IMR-90 (cell line): ENCODE data around the gene GALNT6.

Experiments used
- BHLHE40 ChIP-seq: fragments of 150-350 bp; IDR thresholded peaks from 2 replicates; pipeline ENCODE4 v1.6.1; 2016; ENCODE audit warnings: mild to moderate bottlenecking, low read depth, low read length
- CEBPB ChIP-seq: IDR thresholded peaks from 2 replicates; pipeline ENCODE4 v1.6.1; 2012; ENCODE audit warnings: low read depth, low read length, improper control_type of control experiment
- CHD1 ChIP-seq: IDR thresholded peaks from 2 replicates; pipeline ENCODE4 v1.6.1; 2012; ENCODE audit warnings: low read depth, low read length, improper control_type of control experiment
- FOS ChIP-seq: fragments of 150-350 bp; IDR thresholded peaks from 2 replicates; pipeline ENCODE4 v1.6.1; 2016; ENCODE audit warnings: low read depth, low read length
- MAZ ChIP-seq: IDR thresholded peaks from 2 replicates; pipeline ENCODE4 v1.6.1; 2012; ENCODE audit warnings: low read depth, mild to moderate bottlenecking, low read length, improper control_type of control experiment, moderate library complexity, borderline replicate concordance
- MXI1 ChIP-seq: IDR thresholded peaks from 2 replicates; pipeline ENCODE4 v1.6.1; 2012; ENCODE audit warnings: low read depth, mild to moderate bottlenecking, low read length, moderate library complexity, borderline replicate concordance
- NFE2L2 ChIP-seq: fragments of 150-350 bp; IDR thresholded peaks from 2 replicates; pipeline ENCODE4 v1.6.1; 2016; ENCODE audit warnings: low read depth, mild to moderate bottlenecking, low read length
- POLR2A ChIP-seq: IDR thresholded peaks from 2 replicates; pipeline ENCODE4 v1.6.1; 2012; ENCODE audit warnings: mild to moderate bottlenecking, low read depth, low read length
- RAD21 ChIP-seq: IDR thresholded peaks from 2 replicates; pipeline ENCODE4 v1.6.1; 2012; ENCODE audit warnings: low read length, improper control_type of control experiment
- RFX5 ChIP-seq: IDR thresholded peaks from 2 replicates; pipeline ENCODE4 v1.8.0; 2012; ENCODE audit warnings: low read depth, mild to moderate bottlenecking, low read length, moderate library complexity
- SMC3 ChIP-seq: fragments of 150-350 bp; IDR thresholded peaks from 2 replicates; pipeline ENCODE4 v1.6.1; 2016; ENCODE audit warnings: low read depth, mild to moderate bottlenecking, antibody characterized with exemption, low read length, moderate library complexity
- TF ChIP-seq, protein P1 (sequence below): conservative IDR thresholded peaks from 2 replicates; pipeline ENCODE4 v1.5.1; 2012; ENCODE audit warnings: mild to moderate bottlenecking, low read depth, low read length, improper control_type of control experiment
- TF ChIP-seq, protein P2 (sequence below): fragments of 150-350 bp; IDR thresholded peaks from 2 replicates; pipeline ENCODE4 v1.6.1; 2016; ENCODE audit warnings: low read depth, mild to moderate bottlenecking, low read length, moderate library complexity, borderline replicate concordance
- TF ChIP-seq, protein P3 (sequence below): fragments of 150-350 bp; IDR thresholded peaks from 2 replicates; pipeline ENCODE4 v1.6.1; 2017; ENCODE audit warnings: mild to moderate bottlenecking, antibody characterized with exemption, low read length, low read depth

- TF ChIP-seq, protein P1, sequence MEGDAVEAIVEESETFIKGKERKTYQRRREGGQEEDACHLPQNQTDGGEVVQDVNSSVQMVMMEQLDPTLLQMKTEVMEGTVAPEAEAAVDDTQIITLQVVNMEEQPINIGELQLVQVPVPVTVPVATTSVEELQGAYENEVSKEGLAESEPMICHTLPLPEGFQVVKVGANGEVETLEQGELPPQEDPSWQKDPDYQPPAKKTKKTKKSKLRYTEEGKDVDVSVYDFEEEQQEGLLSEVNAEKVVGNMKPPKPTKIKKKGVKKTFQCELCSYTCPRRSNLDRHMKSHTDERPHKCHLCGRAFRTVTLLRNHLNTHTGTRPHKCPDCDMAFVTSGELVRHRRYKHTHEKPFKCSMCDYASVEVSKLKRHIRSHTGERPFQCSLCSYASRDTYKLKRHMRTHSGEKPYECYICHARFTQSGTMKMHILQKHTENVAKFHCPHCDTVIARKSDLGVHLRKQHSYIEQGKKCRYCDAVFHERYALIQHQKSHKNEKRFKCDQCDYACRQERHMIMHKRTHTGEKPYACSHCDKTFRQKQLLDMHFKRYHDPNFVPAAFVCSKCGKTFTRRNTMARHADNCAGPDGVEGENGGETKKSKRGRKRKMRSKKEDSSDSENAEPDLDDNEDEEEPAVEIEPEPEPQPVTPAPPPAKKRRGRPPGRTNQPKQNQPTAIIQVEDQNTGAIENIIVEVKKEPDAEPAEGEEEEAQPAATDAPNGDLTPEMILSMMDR: no peak
- TF ChIP-seq RAD21 (no peak), POLR2A (no peak), RFX5 (peak; percentile 22; the same call in 1 of the 2 replicates), NFE2L2 (no peak), BHLHE40 (no peak), CHD1 (no peak), MAZ (peak; percentile 41; the same call in 1 of the 2 replicates), CEBPB (no peak), SMC3 (no peak), FOS (peak; percentile 53; the same call in 1 of the 2 replicates), MXI1 (no peak)
- TF ChIP-seq, protein P2, sequence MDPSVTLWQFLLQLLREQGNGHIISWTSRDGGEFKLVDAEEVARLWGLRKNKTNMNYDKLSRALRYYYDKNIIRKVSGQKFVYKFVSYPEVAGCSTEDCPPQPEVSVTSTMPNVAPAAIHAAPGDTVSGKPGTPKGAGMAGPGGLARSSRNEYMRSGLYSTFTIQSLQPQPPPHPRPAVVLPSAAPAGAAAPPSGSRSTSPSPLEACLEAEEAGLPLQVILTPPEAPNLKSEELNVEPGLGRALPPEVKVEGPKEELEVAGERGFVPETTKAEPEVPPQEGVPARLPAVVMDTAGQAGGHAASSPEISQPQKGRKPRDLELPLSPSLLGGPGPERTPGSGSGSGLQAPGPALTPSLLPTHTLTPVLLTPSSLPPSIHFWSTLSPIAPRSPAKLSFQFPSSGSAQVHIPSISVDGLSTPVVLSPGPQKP: no peak
- TF ChIP-seq, protein P3, sequence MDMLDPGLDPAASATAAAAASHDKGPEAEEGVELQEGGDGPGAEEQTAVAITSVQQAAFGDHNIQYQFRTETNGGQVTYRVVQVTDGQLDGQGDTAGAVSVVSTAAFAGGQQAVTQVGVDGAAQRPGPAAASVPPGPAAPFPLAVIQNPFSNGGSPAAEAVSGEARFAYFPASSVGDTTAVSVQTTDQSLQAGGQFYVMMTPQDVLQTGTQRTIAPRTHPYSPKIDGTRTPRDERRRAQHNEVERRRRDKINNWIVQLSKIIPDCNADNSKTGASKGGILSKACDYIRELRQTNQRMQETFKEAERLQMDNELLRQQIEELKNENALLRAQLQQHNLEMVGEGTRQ: peak; percentile 61
Observed at GRCh38 chr12:51389302-51389999, 1.8 kb downstream of the GALNT6 start.
